CD4-positive, alpha-beta T cell (primary cell): Measurements from ENCODE around the gene ZNF823. TPM values are rescaled to one million over a fixed set of nuclear protein-coding genes. Genes with fewer than 3 reads are reported as not detected.

Source experiments
- ATAC-seq: fragments of 200-7000 bp; cut with Tn5 transposase; one replicate; pipeline ENCODE4 v1.10.0; 2022; ENCODE audit warnings: mild to moderate bottlenecking; ENCODE audit not compliant: poor library complexity
- CTCF ChIA-PET: fragments of 350-600 bp; sonication (Branson Sonifier 250); formaldehyde crosslinking; loops from one replicate; lab custom pipeline; 2021; ENCODE audit warnings: antibody characterized with exemption, inconsistent platforms; lab: Charles Lee
- POLR2A ChIA-PET: fragments of 350-600 bp; sonication (Branson Sonifier 250); formaldehyde crosslinking; loops from one replicate; lab custom pipeline; 2021; ENCODE audit warnings: antibody characterized with exemption, inconsistent platforms; lab: Charles Lee
- DNase-seq, 14 experiments: peaks; one replicate each; pipeline ENCODE4 v3.0.0-alpha.2; 2013 to 2020; ENCODE audit warnings: mixed read lengths in 2 of 14
- H3K27ac ChIP-seq, 2 donors: one replicate each; pipeline versions ENCODE4 v1.5.1 to v1.7.0; 2013; ENCODE audit warnings: low read length in 2 of 2, low read depth in 1 of 2, mild to moderate bottlenecking in 1 of 2
- H3K27me3 ChIP-seq, 2 experiments: 1 replicate in 1 of 2; 2 replicates in 1 of 2; pipeline versions ENCODE4 v1.6.1 to v1.7.0; 2013; ENCODE audit warnings: low read length in 2 of 2, control low read depth in 1 of 2, mild to moderate bottlenecking in 1 of 2, moderate library complexity in 1 of 2; ENCODE audit not compliant: insufficient read depth in 2 of 2, control insufficient read depth in 1 of 2
- H3K36me3 ChIP-seq: one replicate; pipeline ENCODE4 v1.6.1; 2013; ENCODE audit warnings: low read length, control low read depth; ENCODE audit not compliant: insufficient read depth
- H3K4me1 ChIP-seq: one replicate; pipeline ENCODE4 v1.6.1; 2013; ENCODE audit warnings: low read length, control low read depth; ENCODE audit not compliant: insufficient read depth
- H3K4me3 ChIP-seq: one replicate; pipeline ENCODE4 v1.5.1; 2013; ENCODE audit warnings: mild to moderate bottlenecking, low read length, moderate library complexity
- H3K9me3 ChIP-seq, 2 experiments: 1 replicate in 1 of 2; 2 replicates in 1 of 2; pipeline versions ENCODE4 v1.6.1 to v1.7.0; 2013; ENCODE audit warnings: low read length in 2 of 2, mild to moderate bottlenecking in 2 of 2, control low read depth in 1 of 2, moderate library complexity in 1 of 2; ENCODE audit not compliant: control insufficient read depth in 1 of 2, insufficient read depth in 1 of 2
- H3K27ac Mint-ChIP-seq: one replicate; pipeline ENCODE4 v1.8.0; 2020; ENCODE audit warnings: mixed read lengths
- H3K27me3 Mint-ChIP-seq: one replicate; pipeline ENCODE4 v1.8.0; 2021; ENCODE audit warnings: mixed read lengths
- H3K36me3 Mint-ChIP-seq: one replicate; pipeline ENCODE4 v1.8.0; 2021; ENCODE audit warnings: low read depth, mixed read lengths
- H3K4me1 Mint-ChIP-seq: one replicate; pipeline ENCODE4 v1.8.0; 2021; ENCODE audit warnings: low read depth, mixed read lengths
- H3K4me3 Mint-ChIP-seq: one replicate; pipeline ENCODE4 v1.8.0; 2020; ENCODE audit warnings: mild to moderate bottlenecking, mixed read lengths
- H3K9me3 Mint-ChIP-seq: one replicate; pipeline ENCODE4 v1.8.0; 2020; ENCODE audit warnings: mixed read lengths
- intact Hi-C, 2 experiments: fragments of 100-400 bp; cut with DNase I in 1 of 2; cut with micrococcal nuclease in 1 of 2; formaldehyde crosslinking; loops; one replicate each; pipeline versions ENCODE4 v1.15.1 to v1.9.0; 2023 to 2025; cut with DNase I, micrococcal nuclease
- polyA plus RNA-seq, 2 donors: library from polyadenylated mRNA; unstranded; fragments of 120-200 nt; gene quantifications; one replicate each; pipeline ENCODE4 v1.2.1, GENCODE V29; 2013
- total RNA-seq, 174 experiments: library from RNA in 2 of 174; stranded (reverse) in 2 of 174; gene quantifications; one replicate each; pipeline ENCODE4 v1.2.3 and lab custom pipeline; 2021 to 2026
- TF ChIP-seq, protein P1 (sequence below): fragments of 200-600 bp; IDR thresholded peaks from one replicate; pipeline ENCODE4 v1.8.0; 2022; ENCODE audit warnings: antibody characterized with exemption, mild to moderate bottlenecking

Gene ZNF823
- total RNA-seq (1 to 10 TPM; 1.7 to 2.2 TPM), total RNA-seq (lab: John Stamatoyannopoulos, UW) (0.61 to 17.3 (median 6.9) reads per million in 172 experiments)
- 2.2 TPM for polyA plus RNA-seq (2013, experiment 1 of 2)
- 2.5 TPM for polyA plus RNA-seq (2013, experiment 2 of 2)

DNA sequence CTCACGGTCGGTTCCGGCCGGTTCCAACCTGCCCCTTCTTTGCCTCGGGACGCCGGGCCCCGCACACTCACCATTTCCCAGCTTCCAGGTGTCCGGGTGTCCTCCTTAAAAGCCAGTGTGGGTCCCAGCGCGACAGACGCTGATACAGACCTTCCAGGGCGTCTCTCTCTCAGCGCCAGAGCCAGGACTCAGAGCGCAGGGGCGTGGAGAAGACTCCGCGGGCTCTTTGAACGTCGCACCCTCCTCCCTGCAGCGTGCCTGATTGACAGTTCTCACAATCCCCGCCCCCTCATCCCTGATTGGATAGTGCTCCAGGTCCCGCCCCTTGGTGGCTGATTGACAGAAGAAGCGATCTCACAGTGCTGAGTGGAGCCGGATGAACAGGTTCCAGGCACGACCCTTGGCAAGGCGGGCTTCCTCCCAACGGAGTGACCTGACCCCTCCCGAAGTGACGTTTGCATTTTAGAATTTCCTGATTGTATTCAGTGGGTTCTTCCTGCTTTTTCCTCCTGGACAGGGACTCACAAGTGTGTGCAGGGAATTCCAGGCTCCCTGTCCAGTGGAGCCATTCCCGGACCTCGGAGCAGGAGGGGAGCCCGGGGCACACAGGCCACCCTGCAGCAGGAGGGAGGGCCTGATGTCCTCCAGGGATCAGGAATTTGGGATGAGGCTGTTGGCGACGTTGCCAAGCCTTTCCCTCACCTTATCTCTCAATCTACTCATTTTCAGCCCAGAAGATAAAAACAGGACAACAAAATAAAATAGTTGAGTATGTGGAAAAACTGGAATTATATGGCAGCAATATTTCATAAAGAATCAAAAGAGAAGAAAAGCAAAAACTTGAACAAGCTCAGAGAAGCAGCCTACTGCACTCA is at the start of gene ZNF823:
Gene ZNF823 (minus strand): TSS at position 201 of the 875 bp plus-strand sequence. CDS start 127 bp downstream, at position 74.
- Mint-ChIP-seq H3K4me1 (peaks cover 22% of the 10 kb centered on the region), H3K27me3 (no peaks in the 10 kb centered on the region), H3K4me3 (peak within 1 kb of the TSS; percentile 96), H3K9me3 (no peaks in the 10 kb centered on the region), H3K36me3 (peaks cover 22% of the 10 kb centered on the region), H3K27ac (peak within 1 kb of the TSS; percentile 73)
- DNase-seq = peak; percentile 92 to 99 (median 96)
- Histone ChIP-seq H3K4me1 (peaks cover 21% of the 10 kb centered on the region), H3K27ac (no peak within 1 kb of the TSS), H3K4me3 (peak within 1 kb of the TSS; percentile 87), H3K36me3 (no peaks in the 10 kb centered on the region), H3K9me3 (no peaks in the 10 kb centered on the region), H3K27me3 (no peaks in the 10 kb centered on the region)
- ChIA-PET POLR2A (interaction anchor here (0.6 to 2.1 kb wide), 4 partner anchors 28 to 1418 kb away, joined by 3 to 6 read pairs (median 3); partner anchors contain the start of gene ZNF441), CTCF (no interaction called here)
- intact Hi-C loops = loop anchor here (1.0 to 5.0 kb wide), 3 partner anchors 29 to 307 kb away; no protein-coding TSS in a partner anchor
- peak; percentile 99 for ATAC-seq
- TF ChIP-seq, protein P1, sequence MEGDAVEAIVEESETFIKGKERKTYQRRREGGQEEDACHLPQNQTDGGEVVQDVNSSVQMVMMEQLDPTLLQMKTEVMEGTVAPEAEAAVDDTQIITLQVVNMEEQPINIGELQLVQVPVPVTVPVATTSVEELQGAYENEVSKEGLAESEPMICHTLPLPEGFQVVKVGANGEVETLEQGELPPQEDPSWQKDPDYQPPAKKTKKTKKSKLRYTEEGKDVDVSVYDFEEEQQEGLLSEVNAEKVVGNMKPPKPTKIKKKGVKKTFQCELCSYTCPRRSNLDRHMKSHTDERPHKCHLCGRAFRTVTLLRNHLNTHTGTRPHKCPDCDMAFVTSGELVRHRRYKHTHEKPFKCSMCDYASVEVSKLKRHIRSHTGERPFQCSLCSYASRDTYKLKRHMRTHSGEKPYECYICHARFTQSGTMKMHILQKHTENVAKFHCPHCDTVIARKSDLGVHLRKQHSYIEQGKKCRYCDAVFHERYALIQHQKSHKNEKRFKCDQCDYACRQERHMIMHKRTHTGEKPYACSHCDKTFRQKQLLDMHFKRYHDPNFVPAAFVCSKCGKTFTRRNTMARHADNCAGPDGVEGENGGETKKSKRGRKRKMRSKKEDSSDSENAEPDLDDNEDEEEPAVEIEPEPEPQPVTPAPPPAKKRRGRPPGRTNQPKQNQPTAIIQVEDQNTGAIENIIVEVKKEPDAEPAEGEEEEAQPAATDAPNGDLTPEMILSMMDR = no peak

DNA sequence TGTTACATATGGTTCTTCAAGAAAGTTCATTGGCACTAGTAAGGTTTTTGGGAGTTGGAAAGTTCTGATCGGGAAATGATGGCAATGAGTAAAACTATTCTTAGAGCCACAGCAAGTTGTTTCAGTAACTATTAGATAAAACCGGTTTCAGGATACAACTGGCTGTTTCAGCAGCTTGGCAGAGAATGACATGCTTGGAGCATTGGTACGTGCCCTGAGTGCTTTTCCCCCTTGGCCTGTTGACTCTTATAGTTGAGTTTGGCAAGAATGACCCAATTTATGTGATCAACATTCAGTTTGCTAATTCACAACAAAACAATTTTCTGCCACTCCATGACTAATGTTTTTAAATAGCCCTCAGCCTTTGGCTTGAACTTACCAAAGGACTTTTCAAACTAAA is 48.8 kb upstream of the ZNF823 start:
- no peaks in the 10 kb centered on the region for H3K4me1 ChIP-seq
- no peak overlapping the region for H3K27ac ChIP-seq
- TF ChIP-seq, protein P1 = no peak
- intact Hi-C loops = no loop called here
- ChIA-PET CTCF (interaction anchor here (0.8 kb wide), 1 partner anchor 96 kb away, joined by 4 read pairs; no protein-coding TSS in a partner anchor), POLR2A (interaction anchor here (1.6 kb wide), 1 partner anchor 10 kb away, joined by 3 read pairs; no protein-coding TSS in a partner anchor)
- H3K4me1 Mint-ChIP-seq = no peaks in the 10 kb centered on the region
- peaks cover 14% of the 10 kb centered on the region for H3K9me3 Mint-ChIP-seq
- H3K27me3 Mint-ChIP-seq = no peaks in the 10 kb centered on the region
- H3K4me3 Mint-ChIP-seq = no peak overlapping the region
- H3K36me3 Mint-ChIP-seq = peaks cover 44% of the 10 kb centered on the region
- H3K36me3 ChIP-seq = no peaks in the 10 kb centered on the region
- no peak overlapping the region for H3K27ac Mint-ChIP-seq
- DNase-seq = no peak
- H3K27me3 ChIP-seq = no peaks in the 10 kb centered on the region
- ATAC-seq = no peak
- H3K9me3 ChIP-seq = peaks cover 39 to 74% of the 10 kb centered on the region in 2 experiments
- no peak overlapping the region for H3K4me3 ChIP-seq

GRCh38 chr19:11784356-11784755 is 45.6 kb upstream of the ZNF823 start:
- no peaks in the 10 kb centered on the region for H3K27me3 ChIP-seq
- DNase-seq = no peak
- POLR2A ChIA-PET = no interaction called here
- Mint-ChIP-seq H3K36me3 (peaks cover 69% of the 10 kb centered on the region), H3K4me1 (no peaks in the 10 kb centered on the region), H3K27me3 (no peaks in the 10 kb centered on the region), H3K4me3 (no peak overlapping the region), H3K9me3 (peaks cover 19% of the 10 kb centered on the region), H3K27ac (no peak overlapping the region)
- no peak overlapping the region for H3K27ac ChIP-seq
- H3K4me1 ChIP-seq = no peaks in the 10 kb centered on the region
- intact Hi-C loops = no loop called here
- peaks cover 38 to 90% of the 10 kb centered on the region in 2 experiments for H3K9me3 ChIP-seq
- H3K36me3 ChIP-seq = peaks cover 23% of the 10 kb centered on the region
- TF ChIP-seq, protein P1 = no peak
- CTCF ChIA-PET = no interaction called here
- no peak overlapping the region for H3K4me3 ChIP-seq
- no peak for ATAC-seq
